ENCODE measurements around the gene UBE3B. TPM values are rescaled to one million over a fixed set of nuclear protein-coding genes. Genes with fewer than 3 reads are reported as not detected.

UBE3B gene
- total RNA-seq, 1 donor from 2014 or later: 21.4 TPM

- Histone ChIP-seq H3K4me1 (ENCODE audit: control insufficient read depth in 3 of 3, insufficient read depth in 3 of 3, low read length in 3 of 3) (peaks cover 0 to 8% (median 5%) of the 10 kb centered on the region in 3 donors), H3K27ac (ENCODE audit: low read depth, low read length) (no peak overlapping the region), H3K36me3 (ENCODE audit: control insufficient read depth in 3 of 3, insufficient read depth in 3 of 3, low read length in 3 of 3) (peaks cover 37 to 54% (median 41%) of the 10 kb centered on the region in 3 donors), H3K27me3 (ENCODE audit: control insufficient read depth in 3 of 3, insufficient read depth in 3 of 3, low read length in 3 of 3) (no peaks in the 10 kb centered on the region), H3K4me3 (ENCODE audit: low read length in 3 of 3) (no peak overlapping the region), H3K9me3 (ENCODE audit: control insufficient read depth in 3 of 3, low read length in 3 of 3) (no peaks in the 10 kb centered on the region), H3K9ac (ENCODE audit: low read depth in 1 of 3, low read length in 3 of 3) (no peak overlapping the region)
Measured at GRCh38 chr12:109561711-109562030, 84.2 kb downstream of the UBE3B start.

GRCh38 chr12:109562871-109563270, 85.4 kb downstream of the UBE3B start:
- H3K9ac ChIP-seq (ENCODE audit: low read depth in 1 of 3, low read length in 3 of 3): no peak overlapping the region
- no peaks in the 10 kb centered on the region for H3K27me3 ChIP-seq (ENCODE audit: control insufficient read depth in 3 of 3, insufficient read depth in 3 of 3, low read length in 3 of 3)
- no peak overlapping the region for H3K27ac ChIP-seq (ENCODE audit: low read depth, low read length)
- H3K4me3 ChIP-seq (ENCODE audit: low read length in 3 of 3): no peak overlapping the region
- peaks cover 0 to 8% (median 5%) of the 10 kb centered on the region in 3 donors for H3K4me1 ChIP-seq (ENCODE audit: control insufficient read depth in 3 of 3, insufficient read depth in 3 of 3, low read length in 3 of 3)
- H3K36me3 ChIP-seq (ENCODE audit: control insufficient read depth in 3 of 3, insufficient read depth in 3 of 3, low read length in 3 of 3): peaks cover 37 to 59% (median 47%) of the 10 kb centered on the region in 3 donors
- H3K9me3 ChIP-seq (ENCODE audit: control insufficient read depth in 3 of 3, low read length in 3 of 3): no peaks in the 10 kb centered on the region

- Histone ChIP-seq H3K9me3 (ENCODE audit: control insufficient read depth in 3 of 3, low read length in 3 of 3) (no peaks in the 10 kb centered on the region), H3K4me3 (ENCODE audit: low read length in 3 of 3) (peak overlapping the region in 1 of 3 donors; percentile 45), H3K27me3 (ENCODE audit: control insufficient read depth in 3 of 3, insufficient read depth in 3 of 3, low read length in 3 of 3) (no peaks in the 10 kb centered on the region), H3K9ac (ENCODE audit: low read depth in 1 of 3, low read length in 3 of 3) (no peak overlapping the region), H3K36me3 (ENCODE audit: control insufficient read depth in 3 of 3, insufficient read depth in 3 of 3, low read length in 3 of 3) (peaks cover 41 to 60% (median 54%) of the 10 kb centered on the region in 3 donors), H3K4me1 (ENCODE audit: control insufficient read depth in 3 of 3, insufficient read depth in 3 of 3, low read length in 3 of 3) (peaks cover 0 to 8% (median 5%) of the 10 kb centered on the region in 3 donors), H3K27ac (ENCODE audit: low read depth, low read length) (no peak overlapping the region)
Measured at GRCh38 chr12:109563291-109564284, 86.2 kb downstream of the UBE3B start.

GRCh38 chr12:109566424-109566823, 89.0 kb downstream of the UBE3B start:
- Histone ChIP-seq H3K9ac (ENCODE audit: low read depth in 1 of 3, low read length in 3 of 3) (no peak overlapping the region), H3K27ac (ENCODE audit: low read depth, low read length) (no peak overlapping the region), H3K9me3 (ENCODE audit: control insufficient read depth in 3 of 3, low read length in 3 of 3) (no peaks in the 10 kb centered on the region), H3K27me3 (ENCODE audit: control insufficient read depth in 3 of 3, insufficient read depth in 3 of 3, low read length in 3 of 3) (no peaks in the 10 kb centered on the region), H3K4me1 (ENCODE audit: control insufficient read depth in 3 of 3, insufficient read depth in 3 of 3, low read length in 3 of 3) (peaks cover 0 to 8% (median 5%) of the 10 kb centered on the region in 3 donors), H3K36me3 (ENCODE audit: control insufficient read depth in 3 of 3, insufficient read depth in 3 of 3, low read length in 3 of 3) (peaks cover 39 to 67% (median 59%) of the 10 kb centered on the region in 3 donors), H3K4me3 (ENCODE audit: low read length in 3 of 3) (no peak overlapping the region)

- Histone ChIP-seq H3K27ac (ENCODE audit: low read depth, low read length) (no peak overlapping the region), H3K36me3 (ENCODE audit: control insufficient read depth in 3 of 3, insufficient read depth in 3 of 3, low read length in 3 of 3) (peaks cover 36 to 65% (median 52%) of the 10 kb centered on the region in 3 donors), H3K9me3 (ENCODE audit: control insufficient read depth in 3 of 3, low read length in 3 of 3) (no peaks in the 10 kb centered on the region), H3K4me1 (ENCODE audit: control insufficient read depth in 3 of 3, insufficient read depth in 3 of 3, low read length in 3 of 3) (peaks cover 0 to 8% (median 5%) of the 10 kb centered on the region in 3 donors), H3K27me3 (ENCODE audit: control insufficient read depth in 3 of 3, insufficient read depth in 3 of 3, low read length in 3 of 3) (no peaks in the 10 kb centered on the region), H3K4me3 (ENCODE audit: low read length in 3 of 3) (no peak overlapping the region), H3K9ac (ENCODE audit: low read depth in 1 of 3, low read length in 3 of 3) (no peak overlapping the region)
Measured at GRCh38 chr12:109567296-109567695, 89.9 kb downstream of the UBE3B start.

GRCh38 chr12:109567967-109568366, 90.5 kb downstream of the UBE3B start:
- Histone ChIP-seq H3K27ac (ENCODE audit: low read depth, low read length) (no peak overlapping the region), H3K27me3 (ENCODE audit: control insufficient read depth in 3 of 3, insufficient read depth in 3 of 3, low read length in 3 of 3) (no peaks in the 10 kb centered on the region), H3K9ac (ENCODE audit: low read depth in 1 of 3, low read length in 3 of 3) (no peak overlapping the region), H3K4me1 (ENCODE audit: control insufficient read depth in 3 of 3, insufficient read depth in 3 of 3, low read length in 3 of 3) (peaks cover 7 to 14% (median 9%) of the 10 kb centered on the region in 3 donors), H3K4me3 (ENCODE audit: low read length in 3 of 3) (no peak overlapping the region), H3K36me3 (ENCODE audit: control insufficient read depth in 3 of 3, insufficient read depth in 3 of 3, low read length in 3 of 3) (peaks cover 33 to 58% (median 45%) of the 10 kb centered on the region in 3 donors), H3K9me3 (ENCODE audit: control insufficient read depth in 3 of 3, low read length in 3 of 3) (no peaks in the 10 kb centered on the region)

- H3K36me3 ChIP-seq (ENCODE audit: control insufficient read depth in 3 of 3, insufficient read depth in 3 of 3, low read length in 3 of 3): peaks cover 28 to 53% (median 43%) of the 10 kb centered on the region in 3 donors
- H3K27me3 ChIP-seq (ENCODE audit: control insufficient read depth in 3 of 3, insufficient read depth in 3 of 3, low read length in 3 of 3): no peaks in the 10 kb centered on the region
- H3K4me3 ChIP-seq (ENCODE audit: low read length in 3 of 3): no peak overlapping the region
- H3K27ac ChIP-seq (ENCODE audit: low read depth, low read length): no peak overlapping the region
- H3K4me1 ChIP-seq (ENCODE audit: control insufficient read depth in 3 of 3, insufficient read depth in 3 of 3, low read length in 3 of 3): peaks cover 8 to 13% (median 9%) of the 10 kb centered on the region in 3 donors
- no peaks in the 10 kb centered on the region for H3K9me3 ChIP-seq (ENCODE audit: control insufficient read depth in 3 of 3, low read length in 3 of 3)
- H3K9ac ChIP-seq (ENCODE audit: low read depth in 1 of 3, low read length in 3 of 3): no peak overlapping the region
Measured at GRCh38 chr12:109568486-109568885, 91.1 kb downstream of the UBE3B start.

GRCh38 chr12:109571773-109572505, 94.5 kb downstream of the UBE3B start:
- H3K27ac ChIP-seq (ENCODE audit: low read depth, low read length): no peak overlapping the region
- H3K4me1 ChIP-seq (ENCODE audit: control insufficient read depth in 3 of 3, insufficient read depth in 3 of 3, low read length in 3 of 3): peaks cover 17 to 24% (median 18%) of the 10 kb centered on the region in 3 donors
- H3K27me3 ChIP-seq (ENCODE audit: control insufficient read depth in 3 of 3, insufficient read depth in 3 of 3, low read length in 3 of 3): no peaks in the 10 kb centered on the region
- peaks cover 26 to 37% (median 29%) of the 10 kb centered on the region in 3 donors for H3K36me3 ChIP-seq (ENCODE audit: control insufficient read depth in 3 of 3, insufficient read depth in 3 of 3, low read length in 3 of 3)
- H3K4me3 ChIP-seq (ENCODE audit: low read length in 3 of 3): no peak overlapping the region
- H3K9ac ChIP-seq (ENCODE audit: low read depth in 1 of 3, low read length in 3 of 3): no peak overlapping the region
- H3K9me3 ChIP-seq (ENCODE audit: control insufficient read depth in 3 of 3, low read length in 3 of 3): no peaks in the 10 kb centered on the region

GRCh38 chr12:109572506-109572845, 95.0 kb downstream of the UBE3B start:
- Histone ChIP-seq H3K36me3 (ENCODE audit: control insufficient read depth in 3 of 3, insufficient read depth in 3 of 3, low read length in 3 of 3) (peaks cover 27 to 33% (median 32%) of the 10 kb centered on the region in 3 donors), H3K9me3 (ENCODE audit: control insufficient read depth in 3 of 3, low read length in 3 of 3) (no peaks in the 10 kb centered on the region), H3K4me3 (ENCODE audit: low read length in 3 of 3) (peak overlapping the region; percentile 84 to 99 (median 95)), H3K27me3 (ENCODE audit: control insufficient read depth in 3 of 3, insufficient read depth in 3 of 3, low read length in 3 of 3) (no peaks in the 10 kb centered on the region), H3K4me1 (ENCODE audit: control insufficient read depth in 3 of 3, insufficient read depth in 3 of 3, low read length in 3 of 3) (peaks cover 17 to 24% (median 18%) of the 10 kb centered on the region in 3 donors), H3K27ac (ENCODE audit: low read depth, low read length) (peak overlapping the region; percentile 85), H3K9ac (ENCODE audit: low read depth in 1 of 3, low read length in 3 of 3) (peak overlapping the region; percentile 82 to 90 (median 85))
